Body of pancreas (tissue), 4 donors: ENCODE measurements around the gene SIX4. TPM values are rescaled to one million over a fixed set of nuclear protein-coding genes. Genes with fewer than 3 reads are reported as not detected.

Experiments used
- ATAC-seq: fragments of 150-250 bp; one replicate; pipeline ENCODE4 v1.9.1; 2016
- DNase-seq, 4 donors: peaks; one replicate each; pipeline ENCODE4 v3.0.0-alpha.2; 2019
- H3K27ac ChIP-seq, 4 donors: fragments of 200-600 bp; sonication (generic); 1 replicate in 3 of 4; 2 replicates in 1 of 4; pipeline versions ENCODE4 v1.5.1 to v1.6.1; 2016 to 2019; ENCODE audit warnings: mild to moderate bottlenecking in 1 of 4, mixed read lengths in 1 of 4, moderate library complexity in 1 of 4
- H3K27me3 ChIP-seq, 2 donors: fragments of 200-600 bp; sonication (generic); one replicate each; pipeline ENCODE4 v1.6.0; 2016; ENCODE audit warnings: mild to moderate bottlenecking in 1 of 2
- H3K36me3 ChIP-seq, 2 donors: fragments of 200-600 bp; sonication (generic); replicated peaks in 1 of 2; 2 replicates each; pipeline ENCODE4 v1.5.1; 2016; ENCODE audit warnings: low read depth in 2 of 2; ENCODE audit not compliant: insufficient read depth in 1 of 2
- H3K4me1 ChIP-seq: fragments of 200-600 bp; sonication (generic); one replicate; pipeline ENCODE4 v1.6.0; 2016
- H3K4me3 ChIP-seq, 2 donors: fragments of 200-600 bp; sonication (generic); 1 replicate in 1 of 2; 2 replicates in 1 of 2; pipeline ENCODE4 v1.5.1; 2016 to 2019
- H3K9me3 ChIP-seq, 3 donors: fragments of 200-600 bp; sonication (generic); 1 replicate in 2 of 3; 2 replicates in 1 of 3; pipeline ENCODE4 v1.5.1; 2016
- POLR2A ChIP-seq, 3 donors: fragments of 450-650 bp; IDR thresholded peaks; one replicate each; pipeline ENCODE4 v1.6.1; 2016; ENCODE audit warnings: antibody characterized with exemption in 3 of 3, mild to moderate bottlenecking in 2 of 3
- WGBS, 2 donors: methylation state at CpG; one replicate each; pipeline ENCODE4 v1.1.5; 2017; 5-methylcytosine and 5-hydroxymethylcytosine counted together
- intact Hi-C: fragments of 100-400 bp; cut with DNase I; formaldehyde crosslinking; loops from one replicate; pipeline ENCODE4 v1.15.1; 2023
- total RNA-seq, 2 donors: library from RNA; depleted of rRNA; stranded (reverse); fragments of >200 nt; gene quantifications; one replicate each; pipeline ENCODE4 v1.1.0, GENCODE V29; 2016
- TF ChIP-seq, protein P1 (sequence below), 7 experiments: fragments of 450-650 bp in 4 of 7; fragments of 200-600 bp in 3 of 7; sonication (generic) in 3 of 7; IDR thresholded peaks; one replicate each; pipeline ENCODE4 v1.5.1; 2016 to 2019; ENCODE audit warnings: antibody characterized with exemption in 7 of 7

SIX4 gene
- total RNA-seq, 2 donors from 2014 or later, result 4.0 to 5.7 TPM

DNA sequence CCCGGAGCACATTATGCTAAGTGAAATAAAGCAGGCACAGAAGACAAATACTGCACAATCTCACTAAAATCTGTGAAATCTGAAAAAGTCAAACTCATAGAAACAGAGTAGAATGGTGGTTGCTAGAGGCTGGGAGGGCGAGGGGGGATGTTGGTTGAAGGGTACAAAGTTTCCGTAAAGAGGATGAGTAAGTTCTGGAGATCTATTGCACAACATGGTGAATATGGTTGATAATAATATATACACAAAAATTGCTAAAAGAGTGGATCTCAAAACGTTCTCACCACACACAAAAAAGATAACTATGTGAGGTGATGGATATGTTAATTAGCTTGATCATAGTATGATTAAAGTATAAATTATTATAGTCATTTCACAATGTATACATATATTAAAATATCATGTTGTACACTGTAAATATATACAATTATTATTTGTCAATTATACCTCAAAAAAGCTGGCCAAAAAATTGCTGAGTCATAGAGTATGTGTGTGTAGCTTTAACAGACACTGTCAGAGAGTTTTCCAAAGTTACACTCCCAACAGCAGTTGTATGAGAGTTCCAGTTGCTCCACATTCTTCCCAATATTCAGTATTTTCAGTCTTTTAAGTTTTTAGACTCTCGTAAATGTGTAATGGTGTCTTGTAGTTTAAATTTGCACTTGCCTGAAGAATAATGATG lies 55.6 kb downstream of the SIX4 start:
- no peak overlapping the region for H3K4me3 ChIP-seq
- peaks cover 8% of the 10 kb centered on the region for H3K4me1 ChIP-seq
- TF ChIP-seq, protein P1, sequence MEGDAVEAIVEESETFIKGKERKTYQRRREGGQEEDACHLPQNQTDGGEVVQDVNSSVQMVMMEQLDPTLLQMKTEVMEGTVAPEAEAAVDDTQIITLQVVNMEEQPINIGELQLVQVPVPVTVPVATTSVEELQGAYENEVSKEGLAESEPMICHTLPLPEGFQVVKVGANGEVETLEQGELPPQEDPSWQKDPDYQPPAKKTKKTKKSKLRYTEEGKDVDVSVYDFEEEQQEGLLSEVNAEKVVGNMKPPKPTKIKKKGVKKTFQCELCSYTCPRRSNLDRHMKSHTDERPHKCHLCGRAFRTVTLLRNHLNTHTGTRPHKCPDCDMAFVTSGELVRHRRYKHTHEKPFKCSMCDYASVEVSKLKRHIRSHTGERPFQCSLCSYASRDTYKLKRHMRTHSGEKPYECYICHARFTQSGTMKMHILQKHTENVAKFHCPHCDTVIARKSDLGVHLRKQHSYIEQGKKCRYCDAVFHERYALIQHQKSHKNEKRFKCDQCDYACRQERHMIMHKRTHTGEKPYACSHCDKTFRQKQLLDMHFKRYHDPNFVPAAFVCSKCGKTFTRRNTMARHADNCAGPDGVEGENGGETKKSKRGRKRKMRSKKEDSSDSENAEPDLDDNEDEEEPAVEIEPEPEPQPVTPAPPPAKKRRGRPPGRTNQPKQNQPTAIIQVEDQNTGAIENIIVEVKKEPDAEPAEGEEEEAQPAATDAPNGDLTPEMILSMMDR (IDR thresholded peaks at IDR 0.05), result no peak
- no peak for TF ChIP-seq POLR2A (IDR thresholded peaks at IDR 0.05)
- DNase-seq (no peak), ATAC-seq (no peak)
- WGBS, 2 donors, result 75 to 78% methylated on average over 5 of the region's 5 CpGs
- no peaks in the 10 kb centered on the region for H3K9me3 ChIP-seq
- H3K27me3 ChIP-seq, result no peaks in the 10 kb centered on the region
- H3K36me3 ChIP-seq, result no peaks in the 10 kb centered on the region
- H3K27ac ChIP-seq, result no peak overlapping the region
- intact Hi-C loops, result no loop called here

DNA sequence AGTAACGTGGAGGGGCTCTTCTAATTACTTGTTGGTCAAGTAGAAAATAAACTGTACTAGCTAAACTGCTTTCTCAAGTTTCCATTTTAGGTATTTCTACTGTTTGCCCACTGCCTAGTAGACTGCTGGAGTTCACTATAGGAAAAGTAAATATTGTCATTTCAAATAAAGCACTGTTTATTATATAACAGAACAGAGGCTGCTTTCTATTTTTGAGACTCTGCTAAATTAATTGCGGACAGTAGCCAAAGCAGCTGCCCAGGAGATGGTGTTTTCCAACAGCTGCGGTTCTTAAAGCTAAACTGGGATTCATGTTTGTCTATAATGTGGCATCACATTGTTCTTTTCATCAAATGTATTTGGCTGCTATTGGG lies 59.0 kb downstream of the SIX4 start:
- H3K27me3 ChIP-seq, result no peaks in the 10 kb centered on the region
- DNase-seq (no peak), ATAC-seq (no peak)
- TF ChIP-seq POLR2A (IDR thresholded peaks at IDR 0.05), result no peak
- TF ChIP-seq, protein P1 (IDR thresholded peaks at IDR 0.05), result no peak
- WGBS, 2 donors, result 12 to 15% methylated on average over 3 of the region's 3 CpGs
- H3K36me3 ChIP-seq, result no peaks in the 10 kb centered on the region
- intact Hi-C loops, result no loop called here
- H3K9me3 ChIP-seq, result no peaks in the 10 kb centered on the region
- H3K4me1 ChIP-seq, result peaks cover 8% of the 10 kb centered on the region
- H3K4me3 ChIP-seq, result no peak overlapping the region
- no peak overlapping the region for H3K27ac ChIP-seq

DNA sequence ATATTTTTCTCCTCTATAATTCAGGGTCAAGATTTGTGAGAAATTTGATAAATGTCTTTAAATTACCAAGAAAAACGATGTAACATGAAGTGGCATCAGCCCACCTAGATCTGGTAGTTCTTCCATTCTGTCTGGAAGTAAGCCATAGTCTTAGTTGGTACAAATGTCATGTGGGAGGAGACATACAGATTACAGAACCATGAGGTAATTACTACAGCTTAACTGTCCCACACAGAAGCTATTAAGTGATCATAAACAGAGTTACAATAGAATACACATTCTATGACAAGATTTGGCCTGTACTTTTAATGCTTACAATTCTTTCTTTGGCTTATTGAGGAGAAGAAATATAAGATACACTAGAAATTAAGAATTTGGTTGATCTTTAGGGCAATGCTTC lies 61.2 kb downstream of the SIX4 start:
- Histone ChIP-seq H3K27ac (no peak overlapping the region), H3K9me3 (no peaks in the 10 kb centered on the region), H3K4me3 (no peak overlapping the region), H3K4me1 (peaks cover 8% of the 10 kb centered on the region), H3K27me3 (no peaks in the 10 kb centered on the region), H3K36me3 (no peaks in the 10 kb centered on the region)
- ATAC-seq, result no peak
- 73 to 86% methylated on average over 1 of the region's 1 CpG for WGBS, 2 donors
- intact Hi-C loops, result no loop called here
- no peak for DNase-seq
- TF ChIP-seq POLR2A (IDR thresholded peaks at IDR 0.05), result no peak
- TF ChIP-seq, protein P1 (IDR thresholded peaks at IDR 0.05), result no peak

DNA sequence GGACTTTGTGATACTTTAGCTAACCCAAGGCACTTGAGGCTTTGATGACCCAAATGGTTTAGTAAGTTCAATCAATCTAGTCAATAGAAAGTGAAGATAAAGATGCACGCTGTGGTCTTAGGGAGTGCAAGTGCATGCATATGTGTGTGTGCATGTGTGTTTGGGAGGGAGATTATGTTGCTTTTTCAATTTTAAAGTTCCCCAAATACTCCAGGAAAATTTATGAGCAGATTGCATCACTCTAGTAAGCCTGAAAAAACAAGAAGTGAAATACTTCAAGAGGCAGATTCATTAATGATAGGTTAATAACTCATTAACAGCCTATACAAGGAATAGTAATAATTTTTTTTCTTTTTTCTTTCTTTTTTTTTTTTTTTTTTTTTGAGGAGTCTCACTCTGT lies 62.4 kb downstream of the SIX4 start:
- TF ChIP-seq, protein P1 (IDR thresholded peaks at IDR 0.05), result no peak
- TF ChIP-seq POLR2A (IDR thresholded peaks at IDR 0.05), result no peak
- 50 to 90% methylated on average over 1 of the region's 1 CpG for WGBS, 2 donors
- peaks cover 21% of the 10 kb centered on the region for H3K4me1 ChIP-seq
- no peaks in the 10 kb centered on the region for H3K27me3 ChIP-seq
- DNase-seq, result no peak
- ATAC-seq, result no peak
- H3K36me3 ChIP-seq, result no peaks in the 10 kb centered on the region
- H3K27ac ChIP-seq, result no peak overlapping the region
- H3K9me3 ChIP-seq, result no peaks in the 10 kb centered on the region
- H3K4me3 ChIP-seq, result no peak overlapping the region
- intact Hi-C loops, result no loop called here

Other genes with a start within 250 kb of the SIX4 start
- not detected for gene C14orf39, start 238.3 kb downstream of the SIX4 start, total RNA-seq
- gene SIX6, start 215.2 kb downstream of the SIX4 start, total RNA-seq, result not detected
- gene SIX1, start 74.9 kb downstream of the SIX4 start, total RNA-seq, result under 1 TPM in 1 of 2 donors, not detected in 1; 0.33 TPM
- 10 to 100 TPM; 14.0 to 37.2 TPM for gene MNAT1, start 10.4 kb upstream of the SIX4 start, total RNA-seq